Activated CD8-positive, alpha-beta T cell treated with anti-CD3 and anti-CD28 coated beads for 36 hours (primary cell): ENCODE results near the gene CD276. TPM values are rescaled to one million over a fixed set of nuclear protein-coding genes. Genes with fewer than 3 reads are reported as not detected.

Source experiments
- ATAC-seq: fragments of 200-7000 bp; cut with Tn5 transposase; one replicate; pipeline ENCODE4 v1.10.0; 2021; ENCODE audit warnings: mild to moderate bottlenecking, moderate library complexity
- CTCF ChIA-PET: fragments of 350-600 bp; sonication (Branson Sonifier 250); formaldehyde crosslinking; loops from one replicate; lab custom pipeline; 2021; ENCODE audit warnings: antibody characterized with exemption; lab: Charles Lee
- POLR2A ChIA-PET: fragments of 350-600 bp; sonication (Branson Sonifier 250); formaldehyde crosslinking; loops from one replicate; lab custom pipeline; 2021; ENCODE audit warnings: antibody characterized with exemption; lab: Charles Lee
- DNase-seq: peaks from one replicate; pipeline ENCODE4 v3.0.0-alpha.2; 2020
- H3K27ac Mint-ChIP-seq: one replicate; pipeline ENCODE4 v1.8.0; 2021; ENCODE audit warnings: mild to moderate bottlenecking, mixed read lengths
- H3K27me3 Mint-ChIP-seq: one replicate; pipeline ENCODE4 v1.8.0; 2021; ENCODE audit warnings: mixed read lengths
- H3K36me3 Mint-ChIP-seq: one replicate; pipeline ENCODE4 v1.8.0; 2021; ENCODE audit warnings: low read depth, mixed read lengths
- H3K4me1 Mint-ChIP-seq: one replicate; pipeline ENCODE4 v1.8.0; 2021; ENCODE audit warnings: low read depth, mixed read lengths
- H3K4me3 Mint-ChIP-seq: one replicate; pipeline ENCODE4 v1.8.0; 2021; ENCODE audit warnings: mild to moderate bottlenecking, moderate library complexity, mixed read lengths
- H3K9me3 Mint-ChIP-seq: one replicate; pipeline ENCODE4 v1.8.0; 2021; ENCODE audit warnings: mixed read lengths
- intact Hi-C: fragments of 100-400 bp; cut with micrococcal nuclease; formaldehyde crosslinking; loops from one replicate; pipeline ENCODE4 v1.10.0; 2022
- total RNA-seq, 2 experiments: library from RNA; stranded (reverse); gene quantifications; one replicate each; pipeline ENCODE4 v1.2.3, GENCODE V29; 2021
- TF ChIP-seq, protein P1 (sequence below): fragments of 200-600 bp; IDR thresholded peaks from one replicate; pipeline ENCODE4 v1.8.0; 2022; ENCODE audit warnings: antibody characterized with exemption, mild to moderate bottlenecking

The CD276 gene
- total RNA-seq, 2 experiments from 2014 or later, result 0.31 to 0.45 TPM

DNA sequence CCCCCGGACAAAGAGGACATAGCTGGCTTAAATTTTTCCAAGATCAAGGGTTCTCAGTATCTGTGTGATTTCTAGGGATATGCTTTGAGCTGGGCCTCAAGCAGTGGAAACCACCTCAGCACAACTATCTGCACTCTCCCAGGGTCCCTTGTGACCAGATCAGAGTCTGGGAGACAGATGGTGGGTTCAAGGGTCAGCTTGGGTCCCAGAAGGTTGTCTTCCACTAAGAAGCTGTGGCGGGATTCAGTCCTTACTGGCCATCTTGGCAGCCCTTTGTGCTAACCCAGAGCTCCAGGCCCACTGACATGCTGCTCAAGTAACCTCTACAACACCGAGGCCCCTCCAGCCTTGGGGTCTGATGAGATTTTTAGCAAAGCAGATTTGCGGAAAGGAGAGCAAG, 66.3 kb downstream of the CD276 start:
- Mint-ChIP-seq H3K4me1 (no peaks in the 10 kb centered on the region), H3K27me3 (peaks cover 38% of the 10 kb centered on the region), H3K9me3 (no peaks in the 10 kb centered on the region), H3K36me3 (no peaks in the 10 kb centered on the region), H3K27ac (no peak overlapping the region), H3K4me3 (no peak overlapping the region)
- intact Hi-C loops, result no loop called here
- TF ChIP-seq, protein P1, sequence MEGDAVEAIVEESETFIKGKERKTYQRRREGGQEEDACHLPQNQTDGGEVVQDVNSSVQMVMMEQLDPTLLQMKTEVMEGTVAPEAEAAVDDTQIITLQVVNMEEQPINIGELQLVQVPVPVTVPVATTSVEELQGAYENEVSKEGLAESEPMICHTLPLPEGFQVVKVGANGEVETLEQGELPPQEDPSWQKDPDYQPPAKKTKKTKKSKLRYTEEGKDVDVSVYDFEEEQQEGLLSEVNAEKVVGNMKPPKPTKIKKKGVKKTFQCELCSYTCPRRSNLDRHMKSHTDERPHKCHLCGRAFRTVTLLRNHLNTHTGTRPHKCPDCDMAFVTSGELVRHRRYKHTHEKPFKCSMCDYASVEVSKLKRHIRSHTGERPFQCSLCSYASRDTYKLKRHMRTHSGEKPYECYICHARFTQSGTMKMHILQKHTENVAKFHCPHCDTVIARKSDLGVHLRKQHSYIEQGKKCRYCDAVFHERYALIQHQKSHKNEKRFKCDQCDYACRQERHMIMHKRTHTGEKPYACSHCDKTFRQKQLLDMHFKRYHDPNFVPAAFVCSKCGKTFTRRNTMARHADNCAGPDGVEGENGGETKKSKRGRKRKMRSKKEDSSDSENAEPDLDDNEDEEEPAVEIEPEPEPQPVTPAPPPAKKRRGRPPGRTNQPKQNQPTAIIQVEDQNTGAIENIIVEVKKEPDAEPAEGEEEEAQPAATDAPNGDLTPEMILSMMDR, result no peak
- ChIA-PET CTCF (interaction anchor here (0.6 kb wide), 1 partner anchor 203 kb away, joined by 3 read pairs; no protein-coding TSS in a partner anchor), POLR2A (no interaction called here)
- no peak for ATAC-seq
- no peak for DNase-seq

DNA sequence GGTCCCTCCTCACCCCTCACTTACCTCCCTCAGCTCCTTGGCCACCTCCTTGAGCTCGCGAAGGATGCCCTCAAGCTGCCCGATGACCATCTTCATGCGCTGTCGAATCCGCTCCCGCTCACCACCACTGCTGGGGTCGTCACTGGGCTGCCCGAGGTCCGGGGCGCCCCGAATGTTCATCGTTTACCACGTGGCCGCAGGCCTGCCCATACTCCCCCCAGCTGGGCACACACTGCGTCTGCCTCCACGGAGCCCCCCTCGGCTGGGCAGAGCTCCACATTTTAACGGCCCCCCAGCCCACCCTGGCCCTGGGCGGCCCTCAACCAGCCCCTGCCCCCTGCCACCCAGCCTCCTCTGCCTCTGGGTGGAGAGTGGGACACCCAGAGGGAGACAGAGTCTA, 66.8 kb downstream of the CD276 start:
- ATAC-seq (no peak), DNase-seq (no peak)
- H3K27ac Mint-ChIP-seq, result no peak overlapping the region
- H3K4me1 Mint-ChIP-seq, result no peaks in the 10 kb centered on the region
- intact Hi-C loops, result no loop called here
- H3K9me3 Mint-ChIP-seq, result no peaks in the 10 kb centered on the region
- POLR2A ChIA-PET, result no interaction called here
- TF ChIP-seq, protein P1, result no peak
- CTCF ChIA-PET, result no interaction called here
- H3K27me3 Mint-ChIP-seq, result peaks cover 43% of the 10 kb centered on the region
- no peak overlapping the region for H3K4me3 Mint-ChIP-seq
- H3K36me3 Mint-ChIP-seq, result no peaks in the 10 kb centered on the region

DNA sequence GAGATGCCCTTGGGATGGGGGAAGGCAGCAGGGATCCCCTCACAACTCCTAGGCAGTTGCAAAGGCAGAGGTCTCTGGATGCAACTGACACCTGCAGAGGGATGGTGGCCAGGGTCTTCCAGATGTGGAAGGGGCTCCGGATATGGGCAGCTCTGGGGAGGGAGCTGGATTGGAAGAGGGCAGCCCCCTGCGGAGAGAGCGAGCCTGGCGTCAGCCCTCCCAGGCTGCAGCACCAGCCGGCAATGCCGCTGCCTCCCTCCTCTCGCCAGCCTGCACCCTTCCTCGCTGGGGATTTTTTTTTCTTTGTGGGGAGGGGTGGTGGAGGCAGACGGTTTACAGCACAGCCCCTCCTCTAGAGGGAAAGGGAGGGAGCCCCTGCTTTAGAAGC, 67.3 kb downstream of the CD276 start:
- Mint-ChIP-seq H3K27ac (no peak overlapping the region), H3K36me3 (no peaks in the 10 kb centered on the region), H3K4me1 (no peaks in the 10 kb centered on the region), H3K27me3 (peaks cover 45% of the 10 kb centered on the region), H3K9me3 (no peaks in the 10 kb centered on the region), H3K4me3 (no peak overlapping the region)
- TF ChIP-seq, protein P1, result no peak
- ATAC-seq (no peak), DNase-seq (no peak)
- intact Hi-C loops, result no loop called here
- POLR2A ChIA-PET, result no interaction called here
- CTCF ChIA-PET, result no interaction called here

DNA sequence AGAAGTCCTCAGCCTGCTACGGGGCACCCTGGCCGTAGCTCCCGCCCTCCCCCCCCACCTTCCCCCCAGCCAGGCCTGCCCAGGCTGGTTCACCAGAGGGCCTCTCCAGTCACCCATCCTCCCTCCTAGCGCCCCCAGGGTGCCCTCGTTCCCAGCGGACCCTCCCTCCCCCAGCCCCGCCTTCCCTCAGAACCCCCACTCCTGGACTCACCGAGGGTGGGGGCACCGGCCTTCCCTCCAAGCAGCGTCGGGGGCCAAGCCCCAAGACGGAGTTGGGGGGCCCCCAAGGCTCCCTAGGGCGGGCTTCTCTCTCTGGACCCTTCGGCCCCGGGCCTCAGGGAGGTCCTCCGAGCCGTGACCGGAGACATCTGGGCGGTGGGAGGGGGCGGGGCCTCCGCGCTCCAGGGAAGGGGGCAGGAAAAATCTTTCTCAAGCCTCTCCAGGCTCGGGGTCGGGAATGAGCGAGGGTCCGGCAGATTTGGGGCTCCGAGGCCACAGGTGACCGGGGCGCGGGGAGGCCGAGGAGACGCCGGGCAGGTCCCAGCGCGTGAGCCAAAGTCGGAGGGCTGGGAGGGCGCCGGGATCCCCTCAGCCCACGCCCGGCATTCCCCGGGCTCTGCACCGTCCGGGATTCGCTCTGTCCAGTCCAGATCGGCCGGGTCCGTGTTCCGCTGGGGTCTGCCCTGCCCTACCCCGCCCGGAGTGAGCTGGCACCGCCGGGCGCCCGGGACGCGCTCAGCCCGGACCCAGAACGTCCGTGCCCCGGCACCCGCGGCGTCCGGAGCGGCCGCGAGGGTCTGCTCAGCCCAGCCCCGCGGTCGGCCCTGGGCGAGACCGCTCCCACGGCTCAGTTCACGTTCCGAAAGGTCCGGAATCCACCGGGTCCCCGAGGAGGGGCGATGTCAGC, 68.0 kb downstream of the CD276 start:
- Mint-ChIP-seq H3K4me3 (no peak overlapping the region), H3K27me3 (peaks cover 44% of the 10 kb centered on the region), H3K9me3 (no peaks in the 10 kb centered on the region), H3K36me3 (no peaks in the 10 kb centered on the region), H3K27ac (no peak overlapping the region), H3K4me1 (no peaks in the 10 kb centered on the region)
- TF ChIP-seq, protein P1, result no peak
- ChIA-PET POLR2A (no interaction called here), CTCF (no interaction called here)
- intact Hi-C loops, result no loop called here
- ATAC-seq, result no peak
- DNase-seq, result no peak

DNA sequence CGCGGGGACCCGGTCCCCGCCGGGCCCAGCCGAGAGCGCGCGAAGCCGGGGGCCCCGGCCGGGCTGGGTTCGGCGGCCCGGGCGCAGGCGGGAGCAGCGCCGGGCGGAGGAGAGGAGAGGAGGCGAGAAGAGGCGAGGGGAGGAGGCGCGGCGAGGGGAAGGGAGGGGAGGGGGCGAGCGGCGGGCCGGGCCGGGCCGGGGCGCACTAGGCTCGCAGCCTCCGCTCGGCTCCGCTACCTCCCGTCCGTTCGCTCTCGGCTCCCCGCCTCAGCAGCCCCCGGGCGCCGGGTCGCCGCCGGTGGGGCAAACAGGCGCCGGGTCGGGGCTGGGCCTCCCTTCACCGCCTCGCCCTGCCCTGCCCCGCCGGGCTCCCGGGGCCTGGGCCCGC, 68.6 kb downstream of the CD276 start:
- Mint-ChIP-seq H3K36me3 (no peaks in the 10 kb centered on the region), H3K4me1 (no peaks in the 10 kb centered on the region), H3K27me3 (peaks cover 46% of the 10 kb centered on the region), H3K27ac (no peak overlapping the region), H3K4me3 (no peak overlapping the region), H3K9me3 (no peaks in the 10 kb centered on the region)
- CTCF ChIA-PET, result interaction anchor here (1.0 kb wide), 1 partner anchor 75 kb away, joined by 4 read pairs; no protein-coding TSS in a partner anchor
- intact Hi-C loops, result no loop called here
- POLR2A ChIA-PET, result no interaction called here
- ATAC-seq (no peak), DNase-seq (no peak)
- TF ChIP-seq, protein P1, result no peak
